Right lung (tissue), 10 donors: ENCODE data around the gene AVL9. TPM values are rescaled to one million over a fixed set of nuclear protein-coding genes. Genes with fewer than 3 reads are reported as not detected.
"Not testable (repeated sequence)": the region's sequence is repeated elsewhere in the genome, so short reads cannot be mapped to it uniquely, and the experiment has no call there.

Experiments used
- DNase-seq, 2 donors: peaks; one replicate each; pipeline ENCODE4 v3.0.0-alpha.2; 2013
- long read RNA-seq, 8 donors: transcript quantifications; one replicate each; lab custom pipeline, GENCODE V29; 2026
- polyA plus RNA-seq, 5 donors: library from polyadenylated mRNA; unstranded; fragments of 120-200 nt; gene quantifications; one replicate each; pipeline versions ENCODE4 v1.2.1 to v1.2.3, GENCODE V29; 2013; ENCODE audit warnings: inconsistent platforms in 1 of 5, low replicate concordance in 1 of 5; ENCODE audit not compliant: insufficient read length in 5 of 5, insufficient read depth in 1 of 5

AVL9 gene
- polyA plus RNA-seq: 10 to 100 TPM; 21.6 to 32.6 (median 30.7) TPM
- long read RNA-seq, donor 1, full-length matches to known transcripts: 3 of 3 reads
- long read RNA-seq, donor 1, partial matches to known transcripts: 0 of 3 reads
- long read RNA-seq, donor 1, other reads (novel, unspliced or antisense): 0 of 3 reads
- long read RNA-seq, donor 2: 0 reads
- long read RNA-seq, donor 3, full-length matches to known transcripts: 2 of 2 reads
- long read RNA-seq, donor 3, partial matches to known transcripts: 0 of 2 reads
- long read RNA-seq, donor 3, other reads (novel, unspliced or antisense): 0 of 2 reads
- long read RNA-seq, donor 4, partial matches to known transcripts: 0 of 1 reads
- long read RNA-seq, donor 4, other reads (novel, unspliced or antisense): 0 of 1 reads
- long read RNA-seq, donor 5, full-length matches to known transcripts: 3 of 3 reads
- long read RNA-seq, donor 5, partial matches to known transcripts: 0 of 3 reads
- long read RNA-seq, donor 5, other reads (novel, unspliced or antisense): 0 of 3 reads
- long read RNA-seq, donor 6, full-length matches to known transcripts: 4 of 4 reads
- long read RNA-seq, donor 6, partial matches to known transcripts: 0 of 4 reads
- long read RNA-seq, donor 6, other reads (novel, unspliced or antisense): 0 of 4 reads
- long read RNA-seq, donor 7, full-length matches to known transcripts: 1 of 1 reads
- long read RNA-seq, donor 7, partial matches to known transcripts: 0 of 1 reads
- long read RNA-seq, donor 7, other reads (novel, unspliced or antisense): 0 of 1 reads
- long read RNA-seq, donor 8, full-length matches to known transcripts: 2 of 2 reads
- long read RNA-seq, donor 8, partial matches to known transcripts: 0 of 2 reads
- long read RNA-seq, donor 8, other reads (novel, unspliced or antisense): 0 of 2 reads

- DNase-seq: peak; percentile 94 to 95
Measured at GRCh38 chr7:32495298-32496051, at the start of gene AVL9. Gene AVL9 (plus strand): TSS chr7:32495489. CDS start chr7:32495710, 221 bp downstream.

GRCh38 chr7:32447218-32447617 is 48.1 kb upstream of the AVL9 start:
- no peak for DNase-seq

DNA sequence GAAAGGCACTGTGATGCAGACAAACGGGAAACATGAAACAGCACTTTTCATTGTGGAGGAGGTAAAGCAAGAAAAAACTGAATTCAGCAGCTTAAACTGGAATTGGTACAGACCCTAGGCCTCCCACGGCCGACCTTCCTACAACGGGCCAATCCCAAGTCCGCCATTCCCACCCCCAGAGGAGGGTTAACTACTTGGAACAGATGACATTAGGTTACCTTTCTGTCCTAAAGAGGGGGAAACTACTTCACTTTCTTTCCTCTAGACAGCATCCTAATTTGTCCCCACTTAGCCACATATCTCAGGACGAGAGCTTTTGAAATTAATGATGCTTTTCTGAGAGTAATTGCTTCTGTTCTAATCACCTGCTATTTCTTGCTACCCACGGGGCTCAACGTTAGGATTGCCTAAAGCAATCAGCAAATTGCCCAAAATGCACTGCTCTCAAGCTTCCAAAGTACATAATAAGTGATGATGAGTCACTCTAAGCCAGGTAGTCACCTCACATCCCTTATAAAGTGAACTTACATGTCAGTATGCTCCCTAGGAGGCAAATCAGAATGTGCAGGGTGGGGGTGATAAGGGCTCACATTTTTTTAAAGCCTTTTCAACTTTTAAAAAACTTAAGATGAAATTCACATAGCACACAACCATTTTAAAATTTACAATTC is 41.8 kb upstream of the AVL9 start:
- DNase-seq: no peak

GRCh38 chr7:32458025-32458424 is 37.3 kb upstream of the AVL9 start:
- no peak for DNase-seq

GRCh38 chr7:32459788-32460187 is 35.5 kb upstream of the AVL9 start:
- DNase-seq: no peak

DNA sequence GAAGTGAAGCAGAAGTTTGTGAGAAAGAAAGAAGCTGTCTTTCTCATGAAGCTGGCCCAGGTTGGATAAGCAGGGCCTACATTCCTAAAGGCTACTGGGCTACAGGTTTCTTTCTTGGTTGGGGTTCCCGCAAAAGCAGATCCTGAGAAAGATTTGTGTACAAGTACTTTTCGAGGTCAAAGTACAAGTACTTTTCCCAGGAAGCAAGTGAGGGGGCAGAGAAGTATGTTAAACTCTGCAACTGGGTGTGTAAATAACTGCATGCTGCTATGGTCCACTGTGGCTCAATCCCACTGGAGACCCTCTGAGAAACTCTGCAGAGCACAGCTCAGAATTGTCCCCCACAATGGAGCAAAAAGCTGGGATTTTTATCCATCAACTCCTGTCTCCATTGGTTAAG is 33.8 kb upstream of the AVL9 start:
- no peak for DNase-seq

DNA sequence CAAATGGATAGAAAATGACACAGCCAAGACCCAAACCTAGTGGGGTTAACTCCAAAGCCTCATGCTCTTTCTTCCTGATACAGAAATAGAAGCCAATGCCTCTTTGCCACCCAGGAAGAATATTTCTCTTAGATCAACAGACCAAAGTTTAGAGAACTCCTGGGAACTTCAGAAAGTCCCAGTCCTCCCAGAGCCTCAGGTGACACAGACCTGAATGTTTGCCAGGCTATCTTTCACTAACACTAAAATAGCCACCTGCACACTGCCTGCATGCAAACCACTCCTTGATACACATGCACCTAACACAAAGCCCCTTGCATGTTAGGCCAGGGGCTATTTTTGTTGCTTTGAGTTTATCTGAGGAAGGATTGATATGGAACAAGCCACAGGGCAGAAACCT is 32.8 kb upstream of the AVL9 start:
- no peak for DNase-seq

DNA sequence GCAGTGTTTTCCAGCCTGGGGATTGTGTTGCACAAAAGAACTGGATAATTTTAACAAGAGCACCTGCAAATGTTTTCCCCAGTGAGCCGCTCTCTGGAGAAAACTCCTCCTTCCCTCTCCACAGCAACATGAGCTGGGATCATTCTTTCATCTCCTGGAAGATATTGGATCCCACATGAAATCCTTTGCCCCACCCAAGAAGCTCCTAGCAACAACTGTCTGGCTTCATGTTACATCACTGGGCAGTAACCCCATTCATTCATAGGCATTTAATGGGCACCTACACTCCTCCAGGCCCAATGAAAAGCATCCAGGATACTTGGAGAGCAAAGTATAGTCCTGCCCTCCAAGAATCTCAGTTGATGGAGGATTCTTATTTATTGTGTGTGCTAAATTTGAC is 32.3 kb upstream of the AVL9 start:
- no peak for DNase-seq

DNA sequence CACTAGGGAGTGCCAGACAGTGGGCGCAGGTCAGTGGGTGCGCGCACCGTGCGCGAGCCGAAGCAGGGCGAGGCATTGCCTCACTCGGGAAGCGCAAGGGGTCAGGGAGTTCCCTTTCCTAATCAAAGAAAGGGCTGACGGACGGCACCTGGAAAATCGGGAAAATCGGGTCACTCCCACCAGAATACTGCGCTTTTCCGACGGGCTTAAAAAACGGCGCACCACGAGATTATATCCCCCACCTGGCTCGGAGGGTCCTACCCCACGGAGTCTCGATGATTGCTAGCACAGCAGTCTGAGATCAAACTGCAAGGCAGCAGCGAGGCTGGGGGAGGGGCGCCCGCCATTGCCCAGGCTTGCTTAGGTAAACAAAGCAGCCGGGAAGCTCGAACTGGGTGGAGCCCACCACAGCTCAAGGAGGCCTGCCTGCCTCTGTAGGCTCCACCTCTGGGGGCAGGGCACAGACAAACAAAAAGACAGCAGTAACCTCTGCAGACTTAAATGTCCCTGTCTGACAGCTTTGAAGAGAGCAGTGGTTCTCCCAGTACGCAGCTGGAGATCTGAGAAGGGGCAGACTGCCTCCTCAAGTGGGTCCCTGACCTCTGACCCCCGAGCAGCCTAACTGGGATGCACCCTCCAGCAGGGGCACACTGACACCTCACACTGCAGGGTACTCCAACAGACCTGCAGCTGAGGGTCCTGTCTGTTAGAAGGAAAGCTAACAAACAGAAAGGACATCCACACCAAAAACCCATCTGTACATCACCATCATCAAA is 30.5 kb upstream of the AVL9 start:
- not testable (repeated sequence) for DNase-seq

GRCh38 chr7:32470004-32470403 is 25.3 kb upstream of the AVL9 start:
- not testable (repeated sequence) for DNase-seq

- no peak for DNase-seq
Measured at GRCh38 chr7:32470871-32471270, 24.4 kb upstream of the AVL9 start.

DNA sequence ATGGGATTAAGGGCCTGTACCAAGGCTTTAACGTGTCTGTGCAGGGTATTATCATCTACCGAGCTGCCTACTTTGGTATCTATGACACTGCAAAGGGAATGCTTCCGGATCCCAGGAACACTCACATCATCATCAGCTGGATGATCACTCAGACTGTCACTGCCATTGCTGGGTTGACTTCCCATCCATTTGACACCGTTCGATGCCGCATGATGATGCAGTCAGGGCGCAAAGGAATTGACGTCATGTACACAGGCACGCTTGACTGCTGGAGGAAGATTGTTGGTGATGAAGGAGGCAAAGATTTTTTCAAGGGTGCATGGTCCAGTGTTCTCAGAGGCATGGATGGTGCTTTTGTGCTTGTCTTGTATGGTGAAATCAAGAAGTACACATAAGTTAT is 23.3 kb upstream of the AVL9 start:
- no peak for DNase-seq

DNA sequence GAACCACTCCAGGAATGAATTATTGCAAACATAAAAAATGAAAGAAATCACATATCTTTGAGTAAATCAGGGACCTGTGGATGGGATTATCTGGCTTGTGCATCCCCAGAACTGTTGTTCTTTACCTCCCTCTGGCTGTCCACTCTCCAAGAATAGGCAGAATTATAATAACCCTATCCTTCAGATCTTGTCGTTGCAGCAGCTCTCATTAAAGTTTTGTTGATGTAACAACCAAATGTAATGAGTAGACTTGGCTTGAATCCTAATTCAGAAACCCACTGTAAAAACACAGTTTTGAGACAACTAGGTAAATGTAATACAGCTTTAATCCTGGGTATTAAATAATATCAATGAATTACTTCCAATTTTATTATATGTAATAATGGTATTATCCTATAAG is 21.3 kb upstream of the AVL9 start:
- DNase-seq: no peak

GRCh38 chr7:32476816-32477648 is 18.3 kb upstream of the AVL9 start:
- DNase-seq: no peak

DNA sequence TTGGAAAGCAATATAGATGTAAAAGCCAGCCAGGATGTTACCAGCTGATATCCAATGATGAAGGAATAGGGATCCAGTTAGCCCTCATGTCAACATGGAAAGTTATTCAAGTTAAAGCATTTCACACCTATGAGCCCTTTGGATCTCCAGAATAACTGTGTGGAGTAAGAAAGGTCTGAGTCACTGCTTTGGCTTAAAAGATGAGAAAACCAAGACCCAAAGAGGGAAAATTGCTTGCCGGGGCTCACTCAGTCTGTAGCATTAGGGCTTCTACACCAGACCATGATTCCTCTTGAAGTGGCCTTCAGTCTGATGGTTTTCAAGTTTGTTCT is 17.7 kb upstream of the AVL9 start:
- no peak for DNase-seq

DNA sequence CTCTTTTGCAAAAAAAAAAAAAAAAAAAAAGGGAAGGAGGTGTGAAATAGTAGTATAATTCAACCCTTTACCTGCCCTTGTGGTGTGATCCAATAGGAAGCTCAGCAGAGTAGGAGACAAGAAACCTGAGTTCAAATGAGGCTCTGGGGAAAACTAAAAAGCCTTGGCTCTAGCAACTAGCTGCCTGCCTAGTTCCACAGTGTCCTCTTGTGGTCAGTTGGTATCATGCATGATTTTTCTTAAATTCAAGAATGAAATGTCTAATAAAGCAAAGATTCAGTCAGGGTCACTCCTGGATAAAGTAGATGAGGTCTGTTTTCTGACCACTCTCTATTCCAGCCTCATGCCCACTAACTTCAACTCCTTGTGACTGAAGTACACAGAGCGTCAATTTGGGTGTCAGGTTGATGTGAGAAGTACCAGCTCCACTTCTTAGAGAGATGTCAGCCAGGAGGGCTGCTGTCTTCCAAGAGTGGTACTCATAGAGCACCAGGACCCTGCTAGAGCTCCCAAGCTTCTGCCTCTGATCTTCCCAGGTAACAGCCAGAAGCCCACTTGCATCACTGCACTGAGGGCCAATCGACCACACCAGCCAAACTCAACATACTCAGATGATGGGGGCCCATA is 15.6 kb upstream of the AVL9 start:
- peak in 1 of 2 donors; percentile 18 for DNase-seq

- no peak for DNase-seq
Measured at GRCh38 chr7:32481176-32481575, 14.1 kb upstream of the AVL9 start.

GRCh38 chr7:32481921-32482320 is 13.4 kb upstream of the AVL9 start:
- no peak for DNase-seq

DNA sequence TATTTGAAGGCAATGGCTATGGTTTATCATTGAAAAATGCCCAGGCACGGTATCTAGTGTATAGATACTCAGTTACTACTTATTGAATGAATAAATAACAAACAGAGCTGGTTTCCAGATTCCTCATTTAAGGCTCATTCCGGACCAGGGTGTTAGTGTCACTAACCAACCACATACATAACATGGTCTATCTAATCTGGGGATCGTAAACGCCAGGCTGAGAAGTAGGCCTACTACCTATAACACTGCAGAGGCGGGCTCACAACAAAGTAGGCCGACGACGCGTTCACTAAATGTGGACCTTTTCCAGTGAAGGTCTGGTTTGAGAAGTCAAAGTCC is 5.5 kb upstream of the AVL9 start:
- DNase-seq: no peak
